Gastrocnemius medialis (tissue), 4 donors: ENCODE results near the gene ZYG11B. TPM values are rescaled to one million over a fixed set of nuclear protein-coding genes. Genes with fewer than 3 reads are reported as not detected.

Experiments
- ATAC-seq, 2 donors: fragments of 150-250 bp; one replicate each; pipeline ENCODE4 v1.9.1; 2016
- DNase-seq, 2 donors: peaks; one replicate each; pipeline ENCODE4 v3.0.0-alpha.2; 2019
- H3K27ac ChIP-seq, 4 donors: fragments of 200-600 bp; sonication (generic); 1 replicate in 1 of 4; 2 replicates in 3 of 4; pipeline ENCODE4 v1.5.1; 2016 to 2018; ENCODE audit warnings: mild to moderate bottlenecking in 2 of 4, moderate library complexity in 1 of 4
- H3K27me3 ChIP-seq, 3 donors: fragments of 200-600 bp; sonication (generic) in 2 of 3; 1 replicate in 1 of 3; 2 replicates in 2 of 3; pipeline versions ENCODE4 v1.5.1 to v1.6.0; 2016 to 2019; ENCODE audit warnings: mild to moderate bottlenecking in 1 of 3, moderate library complexity in 1 of 3
- H3K36me3 ChIP-seq, 2 donors: fragments of 200-600 bp; sonication (generic) in 1 of 2; one replicate each; pipeline ENCODE4 v1.5.1; 2017 to 2018
- H3K4me1 ChIP-seq, 2 donors: fragments of 200-600 bp; sonication (generic) in 1 of 2; one replicate each; pipeline ENCODE4 v1.5.1; 2016 to 2017; ENCODE audit warnings: mild to moderate bottlenecking in 2 of 2
- H3K4me3 ChIP-seq, 4 donors: fragments of 200-600 bp; sonication (generic) in 3 of 4; 1 replicate in 1 of 4; 2 replicates in 3 of 4; pipeline ENCODE4 v1.5.1; 2016 to 2019; ENCODE audit warnings: mild to moderate bottlenecking in 2 of 4
- H3K9me3 ChIP-seq, 3 donors: fragments of 200-600 bp; sonication (generic) in 2 of 3; 1 replicate in 1 of 3; 2 replicates in 2 of 3; pipeline ENCODE4 v1.5.1; 2016 to 2019
- CTCF ChIP-seq, 5 experiments: fragments of 450-650 bp in 3 of 5; fragments of 200-600 bp in 2 of 5; sonication (generic) in 2 of 5; IDR thresholded peaks in 4 of 5; conservative IDR thresholded peaks in 1 of 5; 1 replicate in 4 of 5; 2 replicates in 1 of 5; pipeline ENCODE4 v1.5.1; 2016 to 2019; ENCODE audit warnings: antibody characterized with exemption in 5 of 5, mild to moderate bottlenecking in 3 of 5, moderate library complexity in 3 of 5
- POLR2A ChIP-seq, 2 donors: fragments of 450-650 bp; IDR thresholded peaks; one replicate each; pipeline ENCODE4 v1.6.1; 2017; ENCODE audit warnings: antibody characterized with exemption in 2 of 2, mild to moderate bottlenecking in 2 of 2, moderate library complexity in 2 of 2
- in situ Hi-C, 4 donors: fragments of 200-750 bp; cut with MboI; loops; one replicate each; pipeline versions ENCODE4 v1.15.0 to v1.8.0; 2017; ENCODE audit warnings: low sequenced_read_pairs in 4 of 4
- intact Hi-C: fragments of 100-400 bp; cut with DNase I; formaldehyde crosslinking; loops from one replicate; pipeline ENCODE4 v1.15.1; 2023; ENCODE audit warnings: low total_unique reads
- total RNA-seq, 4 donors: library from RNA; depleted of rRNA; stranded (reverse); fragments of >200 nt; gene quantifications; one replicate each; pipeline versions ENCODE4 v1.1.0 to v1.2.3, GENCODE V29; 2016

ZYG11B gene
- total RNA-seq, 4 donors from 2014 or later: 136 to 248 (median 194) TPM

DNA sequence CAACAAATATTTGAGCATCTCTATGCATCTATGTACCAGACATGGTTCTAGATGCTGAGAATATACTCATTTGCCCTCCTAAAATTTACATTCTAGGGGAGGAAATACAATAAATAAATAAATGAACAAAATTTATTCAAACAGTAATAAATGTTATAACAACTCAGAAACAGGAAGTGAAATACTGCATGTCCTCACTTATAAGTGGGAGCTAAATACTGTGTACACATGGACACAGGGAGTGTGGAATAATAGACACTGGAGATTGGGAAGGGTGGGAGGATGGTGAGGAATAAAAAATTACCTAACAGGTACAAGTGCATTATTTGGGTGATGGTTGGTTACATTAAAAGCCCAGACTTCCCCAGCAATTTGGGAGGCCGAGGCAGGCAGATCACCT is 32.4 kb upstream of the ZYG11B start:
- Histone ChIP-seq H3K36me3 (peaks cover 0 to 32% of the 10 kb centered on the region in 2 donors), H3K27me3 (no peaks in the 10 kb centered on the region), H3K4me3 (no peak overlapping the region), H3K27ac (no peak overlapping the region), H3K9me3 (no peaks in the 10 kb centered on the region), H3K4me1 (peaks cover 8 to 13% of the 10 kb centered on the region in 2 donors)
- no peak for ATAC-seq
- in situ Hi-C loops (loop anchor here (25.0 kb wide), 3 partner anchors 257 to 557 kb away; partner anchors contain the start of genes ORC1 (in 3 of the 4), PRPF38A (in 3 of the 4) and ZFYVE9 (in 2 of the 4)), intact Hi-C loops (no loop called here)
- TF ChIP-seq CTCF (IDR thresholded peaks at IDR 0.05 in 4 of 5, conservative IDR thresholded peaks at IDR 0.05 in 1 of 5) (no peak), POLR2A (IDR thresholded peaks at IDR 0.05) (no peak)
- DNase-seq: no peak

DNA sequence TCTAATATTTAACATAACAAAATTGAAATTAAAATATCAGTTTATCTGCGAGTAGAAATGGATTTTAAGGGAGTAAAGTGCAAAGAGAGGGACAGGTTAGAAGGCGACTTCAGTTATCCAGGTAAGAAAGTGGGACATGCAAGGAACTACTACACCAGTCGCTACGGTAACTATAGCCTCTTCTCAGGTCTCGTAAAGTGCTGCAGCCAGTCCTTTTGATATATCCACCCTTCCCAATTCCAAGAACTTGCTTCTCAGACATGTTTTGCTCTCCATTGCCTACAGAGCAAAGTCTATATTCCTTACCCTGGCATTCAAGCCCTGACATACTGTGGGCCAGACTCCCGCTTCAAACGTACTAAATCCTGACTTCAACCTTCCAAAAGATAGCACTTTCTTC is 30.6 kb upstream of the ZYG11B start:
- Histone ChIP-seq H3K27me3 (no peaks in the 10 kb centered on the region), H3K4me3 (no peak overlapping the region), H3K36me3 (peaks cover 0 to 16% of the 10 kb centered on the region in 2 donors), H3K9me3 (no peaks in the 10 kb centered on the region), H3K27ac (peak overlapping the region in 3 of 4 donors; percentile 13 to 96 (median 46)), H3K4me1 (peaks cover 14 to 23% of the 10 kb centered on the region in 2 donors)
- DNase-seq (no peak), ATAC-seq (no peak)
- intact Hi-C loops: no loop called here
- in situ Hi-C loops: loop anchor here (25.0 kb wide), 3 partner anchors 258 to 558 kb away; partner anchors contain the start of genes ORC1 (in 3 of the 4), PRPF38A (in 3 of the 4) and ZFYVE9 (in 2 of the 4)
- TF ChIP-seq CTCF (IDR thresholded peaks at IDR 0.05 in 4 of 5, conservative IDR thresholded peaks at IDR 0.05 in 1 of 5) (no peak), POLR2A (IDR thresholded peaks at IDR 0.05) (no peak)

GRCh38 chr1:52697795-52698674 is 28.2 kb upstream of the ZYG11B start, which contains the start of gene COA7:
COA7 (minus strand) TSS chr1:52698347; CDS start chr1:52698326, 21 bp downstream.
- H3K36me3 ChIP-seq: no peaks in the 10 kb centered on the region
- peak within 1 kb of the TSS; percentile 73 to 96 (median 90) for H3K4me3 ChIP-seq
- in situ Hi-C loops: loop anchor here (25.0 kb wide), 3 partner anchors 261 to 561 kb away; partner anchors contain the start of genes ORC1 (in 3 of the 4), PRPF38A (in 3 of the 4) and ZFYVE9 (in 2 of the 4)
- intact Hi-C loops: no loop called here
- DNase-seq: peak; percentile 73 to 85
- H3K9me3 ChIP-seq: no peaks in the 10 kb centered on the region
- peaks cover 24 to 26% of the 10 kb centered on the region in 2 donors for H3K4me1 ChIP-seq
- H3K27ac ChIP-seq: peak within 1 kb of the TSS; percentile 93 to 96 (median 95)
- H3K27me3 ChIP-seq: no peaks in the 10 kb centered on the region
- TF ChIP-seq CTCF (IDR thresholded peaks at IDR 0.05 in 4 of 5, conservative IDR thresholded peaks at IDR 0.05 in 1 of 5) (peak in 1 of 5 experiments; percentile 18), POLR2A (IDR thresholded peaks at IDR 0.05) (peak; percentile 47 to 59)
- ATAC-seq: peak; percentile 71 to 76

- DNase-seq (peak; percentile 93 to 96), ATAC-seq (peak; percentile 74 to 77)
- Histone ChIP-seq H3K9me3 (no peaks in the 10 kb centered on the region), H3K36me3 (no peaks in the 10 kb centered on the region), H3K27me3 (no peaks in the 10 kb centered on the region), H3K27ac (peak overlapping the region; percentile 93 to 96 (median 95)), H3K4me3 (peak overlapping the region; percentile 58 to 73 (median 62)), H3K4me1 (peaks cover 38 to 44% of the 10 kb centered on the region in 2 donors)
- peak in 1 of 5 experiments; percentile 42 for TF ChIP-seq CTCF (IDR thresholded peaks at IDR 0.05 in 4 of 5, conservative IDR thresholded peaks at IDR 0.05 in 1 of 5)
- TF ChIP-seq POLR2A (IDR thresholded peaks at IDR 0.05): peak; percentile 68 to 84
- intact Hi-C loops: loop anchor here (5.0 to 10.0 kb wide), 2 partner anchors 224 to 1852 kb away; partner anchors contain the start of gene SCP2
- in situ Hi-C loops: loop anchor here in 2 of 4 donors (10.0 to 25.0 kb wide), 2 partner anchors 222 to 484 kb away; partner anchors contain the start of genes ECHDC2 (in 2 of the 2), SCP2 (in 2 of the 2) and CPT2 (in 1 of the 2)
Measured at GRCh38 chr1:52702886-52703787, 23.1 kb upstream of the ZYG11B start.
